Measurements from ENCODE around the gene VSIG2. TPM values are rescaled to one million over a fixed set of nuclear protein-coding genes. Genes with fewer than 3 reads are reported as not detected.

Gene VSIG2
- total and polyA plus RNA-seq, 5 donors = 0.43 to 1.4 (median 1.0) TPM

- peak; percentile 0 to 3 for ATAC-seq
- H3K27me3 ChIP-seq (ENCODE audit: control insufficient read depth, insufficient read depth) = no peaks in the 10 kb centered on the region
- intact Hi-C loops (cut with DNase I) = loop anchor here in 3 of 4 donors (2.0 to 10.0 kb wide), 4 partner anchors 72 to 92 kb away; partner anchors contain the start of genes SIAE (in 2 of the 3) and SPA17 (in 2 of the 3)
Observed at GRCh38 chr11:124762624-124763155, 10.6 kb upstream of the VSIG2 start.

GRCh38 chr11:124762105-124762623 is 10.1 kb upstream of the VSIG2 start, which contains the start of gene ESAM:
Gene ESAM, minus strand, starts transcription at chr11:124762290. Its CDS starts 136 bp downstream, at chr11:124762154.
- Histone ChIP-seq H3K27ac (ENCODE audit: low read length) (peak within 1 kb of the TSS; percentile 80), H3K27me3 (ENCODE audit: control insufficient read depth, insufficient read depth) (no peaks in the 10 kb centered on the region), H3K9me3 (ENCODE audit: control insufficient read depth, low read length) (no peaks in the 10 kb centered on the region), H3K4me1 (ENCODE audit: control insufficient read depth, insufficient read depth, low read length) (peaks cover 3% of the 10 kb centered on the region), H3K4me3 (ENCODE audit: low read length) (peak within 1 kb of the TSS; percentile 60)
- 1% methylated on average over 55 of the region's 55 CpGs for WGBS
- ATAC-seq (peak; percentile 56 to 60), DNase-seq (peak; percentile 58 to 87 (median 82))
- intact Hi-C loops (cut with DNase I) = loop anchor here in 3 of 4 donors (2.0 to 10.0 kb wide), 4 partner anchors 73 to 91 kb away; partner anchors contain the start of genes SIAE (in 2 of the 3) and SPA17 (in 2 of the 3)

More at GRCh38 chr11:124762624-124763155, 10.6 kb upstream of the VSIG2 start:
- DNase-seq = peak in 2 of 3 donors; percentile 63 to 69
- H3K27ac ChIP-seq (ENCODE audit: low read length) = peak overlapping the region; percentile 77
- H3K9me3 ChIP-seq (ENCODE audit: control insufficient read depth, low read length) = no peaks in the 10 kb centered on the region
- under 1% methylated on average over 45 of the region's 45 CpGs for WGBS
- H3K4me1 ChIP-seq (ENCODE audit: control insufficient read depth, insufficient read depth, low read length) = peaks cover 3% of the 10 kb centered on the region
- H3K4me3 ChIP-seq (ENCODE audit: low read length) = peak overlapping the region; percentile 60

DNA sequence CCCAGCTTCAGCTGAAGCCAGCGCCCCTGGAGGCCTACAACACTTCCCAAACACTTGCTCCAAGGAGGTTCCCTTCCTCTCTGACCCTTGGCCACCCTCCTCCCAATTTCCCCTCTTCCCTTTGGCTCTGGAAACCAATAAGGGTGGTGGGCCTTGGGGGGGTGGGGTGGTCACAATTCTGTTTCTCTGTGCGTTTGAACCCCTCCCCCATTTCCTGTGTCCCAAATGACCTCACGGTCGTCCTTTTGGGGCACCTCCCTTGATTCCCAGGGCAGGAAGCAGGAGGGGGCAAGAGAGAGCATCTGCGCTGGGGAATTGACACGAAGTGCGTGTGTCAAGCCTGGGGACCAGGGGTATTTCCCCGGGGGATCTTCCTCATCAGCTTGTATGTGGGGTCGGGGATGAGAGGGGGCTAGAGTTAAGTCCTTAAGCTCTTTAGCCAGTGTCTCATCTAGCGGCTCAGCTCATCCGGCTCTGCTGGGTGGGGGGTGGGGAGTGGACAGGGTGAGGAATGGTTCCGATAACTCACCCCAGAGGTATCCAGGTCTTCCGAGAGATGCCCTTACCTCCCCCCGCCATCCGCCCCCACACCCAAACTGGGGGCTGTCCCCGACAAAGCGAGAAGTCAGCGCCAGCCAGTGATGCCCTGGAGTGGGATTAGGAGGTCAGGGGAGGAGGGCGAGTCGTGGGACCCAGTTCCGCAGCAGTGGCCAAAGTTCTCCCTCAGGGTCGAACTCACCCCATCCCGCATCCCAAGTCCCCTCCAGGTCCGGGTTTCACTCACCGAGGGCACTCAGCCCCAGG is 9.4 kb upstream of the VSIG2 start:
- WGBS = 14% methylated on average over 25 of the region's 25 CpGs

DNA sequence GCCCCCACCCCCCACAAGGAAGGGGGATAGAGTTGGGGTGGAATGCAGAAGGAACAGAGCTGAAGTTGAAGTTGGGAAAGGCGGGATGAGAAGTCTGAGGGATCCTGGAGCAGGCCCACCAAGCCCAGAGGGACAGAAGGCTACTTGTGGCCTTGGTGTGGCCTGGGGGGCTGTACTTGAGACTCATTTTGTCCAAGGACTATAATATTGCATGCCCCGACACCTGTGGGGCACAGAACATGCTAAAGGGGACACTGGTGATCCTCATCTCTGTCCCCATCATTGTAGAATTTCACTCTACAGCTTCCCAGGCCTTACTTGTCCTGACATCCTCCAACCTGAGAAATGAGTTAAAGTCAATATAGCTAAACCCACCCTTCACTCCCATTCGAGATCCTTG is 8.8 kb upstream of the VSIG2 start:
- Histone ChIP-seq H3K27me3 (ENCODE audit: control insufficient read depth, insufficient read depth) (no peaks in the 10 kb centered on the region), H3K4me3 (ENCODE audit: low read length) (peak overlapping the region; percentile 60), H3K27ac (ENCODE audit: low read length) (peak overlapping the region; percentile 80), H3K9me3 (ENCODE audit: control insufficient read depth, low read length) (no peaks in the 10 kb centered on the region), H3K4me1 (ENCODE audit: control insufficient read depth, insufficient read depth, low read length) (peaks cover 3% of the 10 kb centered on the region)
- DNase-seq = no peak
- 59% methylated on average over 3 of the region's 3 CpGs for WGBS
- no peak for ATAC-seq
- intact Hi-C loops (cut with DNase I) = loop anchor here in 3 of 4 donors (5.0 to 10.0 kb wide), 3 partner anchors 74 to 89 kb away; partner anchors contain the start of genes SIAE (in 2 of the 3) and SPA17 (in 2 of the 3)

More for the DNA sequence above, 9.4 kb upstream of the VSIG2 start:
- ATAC-seq = peak in 1 of 2 donors; percentile 37
- peak in 2 of 3 donors; percentile 48 to 60 for DNase-seq
- Histone ChIP-seq H3K9me3 (ENCODE audit: control insufficient read depth, low read length) (no peaks in the 10 kb centered on the region), H3K4me1 (ENCODE audit: control insufficient read depth, insufficient read depth, low read length) (peaks cover 3% of the 10 kb centered on the region), H3K27ac (ENCODE audit: low read length) (peak overlapping the region; percentile 80), H3K4me3 (ENCODE audit: low read length) (peak overlapping the region; percentile 60), H3K27me3 (ENCODE audit: control insufficient read depth, insufficient read depth) (no peaks in the 10 kb centered on the region)
- intact Hi-C loops (cut with DNase I) = loop anchor here in 3 of 4 donors (2.0 to 10.0 kb wide), 4 partner anchors 73 to 91 kb away; partner anchors contain the start of genes SIAE (in 2 of the 3) and SPA17 (in 2 of the 3)

DNA sequence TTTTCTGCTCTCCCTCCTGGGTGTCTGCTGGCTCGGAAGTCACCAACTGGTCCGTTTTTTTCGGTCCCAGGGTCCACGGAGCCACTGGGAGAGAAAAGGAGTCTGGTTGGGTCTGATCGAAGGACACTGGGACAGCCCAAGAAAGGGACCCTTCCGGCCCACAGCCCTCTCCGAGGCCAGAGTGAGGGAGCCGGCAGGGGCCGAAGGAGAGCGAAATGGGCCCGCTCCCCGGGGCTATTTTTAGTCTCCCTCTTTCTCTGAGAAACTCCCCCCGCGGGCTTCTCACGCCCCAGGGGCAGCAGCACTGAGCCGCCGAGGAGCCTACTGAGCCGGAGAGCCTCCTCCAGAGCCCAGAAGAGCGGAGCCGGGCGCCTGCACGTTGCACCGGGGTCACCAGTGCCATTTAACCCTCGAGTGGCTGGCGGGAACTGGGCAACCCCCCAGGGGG is 8.2 kb upstream of the VSIG2 start:
- ATAC-seq (peak in 1 of 2 donors; percentile 0), DNase-seq (peak in 2 of 3 donors; percentile 64 to 81)
- H3K4me3 ChIP-seq (ENCODE audit: low read length) = peak overlapping the region; percentile 60
- peaks cover 3% of the 10 kb centered on the region for H3K4me1 ChIP-seq (ENCODE audit: control insufficient read depth, insufficient read depth, low read length)
- intact Hi-C loops (cut with DNase I) = loop anchor here in 3 of 4 donors (5.0 to 10.0 kb wide), 3 partner anchors 75 to 88 kb away; partner anchors contain the start of genes SIAE (in 2 of the 3) and SPA17 (in 2 of the 3)
- no peaks in the 10 kb centered on the region for H3K9me3 ChIP-seq (ENCODE audit: control insufficient read depth, low read length)
- H3K27ac ChIP-seq (ENCODE audit: low read length) = peak overlapping the region; percentile 80
- 2% methylated on average over 25 of the region's 25 CpGs for WGBS
- H3K27me3 ChIP-seq (ENCODE audit: control insufficient read depth, insufficient read depth) = no peaks in the 10 kb centered on the region

GRCh38 chr11:124759266-124760204 is 7.5 kb upstream of the VSIG2 start:
- DNase-seq = peak; percentile 77 to 91 (median 87)
- H3K27me3 ChIP-seq (ENCODE audit: control insufficient read depth, insufficient read depth) = no peaks in the 10 kb centered on the region
- H3K27ac ChIP-seq (ENCODE audit: low read length) = peak overlapping the region; percentile 80
- no peaks in the 10 kb centered on the region for H3K9me3 ChIP-seq (ENCODE audit: control insufficient read depth, low read length)
- WGBS = 19% methylated on average over 52 of the region's 52 CpGs
- peak overlapping the region; percentile 60 for H3K4me3 ChIP-seq (ENCODE audit: low read length)
- peaks cover 3% of the 10 kb centered on the region for H3K4me1 ChIP-seq (ENCODE audit: control insufficient read depth, insufficient read depth, low read length)
- intact Hi-C loops (cut with DNase I) = loop anchor here in 3 of 4 donors (5.0 to 10.0 kb wide), 3 partner anchors 75 to 87 kb away; partner anchors contain the start of genes SIAE (in 2 of the 3) and SPA17 (in 2 of the 3)
- peak; percentile 78 to 80 for ATAC-seq

DNA sequence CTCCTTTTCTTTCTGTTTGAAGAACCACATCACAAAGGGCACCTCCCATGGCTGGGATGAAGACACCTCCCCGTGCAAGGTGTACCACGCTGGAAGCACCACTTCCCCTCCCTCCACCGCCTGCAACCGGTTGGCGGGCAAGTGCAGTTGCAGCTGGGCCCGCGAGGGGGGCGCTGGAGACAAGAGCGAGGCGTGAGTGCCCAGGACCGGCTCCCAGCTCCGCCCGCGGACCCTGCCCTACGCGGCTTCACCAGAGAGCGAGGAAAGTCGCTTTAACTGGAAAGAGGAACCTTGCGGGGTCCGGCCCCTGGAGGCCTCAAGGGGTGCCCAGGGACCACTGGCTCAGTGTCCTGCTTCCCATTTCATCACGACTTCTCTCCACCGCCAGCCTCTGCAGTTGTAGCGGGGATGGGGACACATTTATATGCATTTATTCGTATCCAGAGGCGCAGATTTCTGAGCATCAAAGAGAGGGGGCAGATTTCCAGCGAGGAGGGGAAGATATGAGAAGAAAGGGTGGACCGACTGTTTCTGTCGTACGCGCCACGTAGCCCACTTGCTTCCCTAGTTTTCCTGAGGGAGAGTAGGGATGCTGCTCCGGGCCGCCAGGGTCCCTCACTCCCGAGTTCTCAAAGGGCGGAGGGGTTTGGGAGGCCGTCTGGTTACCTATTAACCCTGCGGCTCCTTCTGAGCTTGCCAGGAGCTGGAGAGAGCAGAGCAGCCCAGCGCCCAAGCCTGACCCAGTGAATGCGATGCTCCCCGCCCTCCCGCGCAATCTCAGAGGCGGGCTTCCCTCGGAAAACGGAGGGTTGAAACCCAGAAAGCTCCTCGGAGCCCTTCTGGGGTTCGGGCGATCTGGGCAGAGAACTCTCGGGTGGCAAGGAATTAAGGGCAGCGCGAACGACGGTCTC is 6.6 kb upstream of the VSIG2 start:
- peaks cover 3% of the 10 kb centered on the region for H3K4me1 ChIP-seq (ENCODE audit: control insufficient read depth, insufficient read depth, low read length)
- peak overlapping the region; percentile 42 for H3K27ac ChIP-seq (ENCODE audit: low read length)
- H3K27me3 ChIP-seq (ENCODE audit: control insufficient read depth, insufficient read depth) = no peaks in the 10 kb centered on the region
- ATAC-seq (peak; percentile 52 to 53), DNase-seq (peak; percentile 79 to 91 (median 87))
- 7% methylated on average over 53 of the region's 53 CpGs for WGBS
- H3K9me3 ChIP-seq (ENCODE audit: control insufficient read depth, low read length) = no peaks in the 10 kb centered on the region
- intact Hi-C loops (cut with DNase I) = no loop called here
- peak overlapping the region; percentile 60 for H3K4me3 ChIP-seq (ENCODE audit: low read length)

DNA sequence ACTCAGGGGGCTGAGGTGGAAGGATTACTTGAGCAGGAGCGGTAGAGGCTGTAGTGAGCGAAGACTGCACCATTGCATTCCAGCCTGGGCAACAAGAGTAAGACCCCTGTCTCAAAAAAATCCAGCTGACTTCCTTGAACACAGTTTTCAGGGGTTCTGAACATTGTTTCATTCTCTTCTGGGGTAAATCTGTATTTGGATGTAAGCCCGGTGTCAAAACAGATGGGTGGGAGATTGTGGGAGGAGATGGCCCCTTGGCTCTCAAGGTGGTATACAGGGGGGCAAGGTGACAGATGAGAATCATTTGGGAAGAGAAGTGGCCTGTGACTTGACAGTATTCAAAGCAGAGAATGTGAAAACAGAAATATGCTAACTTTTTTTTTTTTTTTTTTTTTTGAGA is 5.3 kb upstream of the VSIG2 start:
- Histone ChIP-seq H3K4me1 (ENCODE audit: control insufficient read depth, insufficient read depth, low read length) (peaks cover 3% of the 10 kb centered on the region), H3K27ac (ENCODE audit: low read length) (no peak overlapping the region), H3K4me3 (ENCODE audit: low read length) (no peak overlapping the region), H3K27me3 (ENCODE audit: control insufficient read depth, insufficient read depth) (no peaks in the 10 kb centered on the region), H3K9me3 (ENCODE audit: control insufficient read depth, low read length) (no peaks in the 10 kb centered on the region)
- DNase-seq (no peak), ATAC-seq (no peak)
- intact Hi-C loops (cut with DNase I) = no loop called here
- WGBS = 51% methylated on average over 3 of the region's 3 CpGs

DNA sequence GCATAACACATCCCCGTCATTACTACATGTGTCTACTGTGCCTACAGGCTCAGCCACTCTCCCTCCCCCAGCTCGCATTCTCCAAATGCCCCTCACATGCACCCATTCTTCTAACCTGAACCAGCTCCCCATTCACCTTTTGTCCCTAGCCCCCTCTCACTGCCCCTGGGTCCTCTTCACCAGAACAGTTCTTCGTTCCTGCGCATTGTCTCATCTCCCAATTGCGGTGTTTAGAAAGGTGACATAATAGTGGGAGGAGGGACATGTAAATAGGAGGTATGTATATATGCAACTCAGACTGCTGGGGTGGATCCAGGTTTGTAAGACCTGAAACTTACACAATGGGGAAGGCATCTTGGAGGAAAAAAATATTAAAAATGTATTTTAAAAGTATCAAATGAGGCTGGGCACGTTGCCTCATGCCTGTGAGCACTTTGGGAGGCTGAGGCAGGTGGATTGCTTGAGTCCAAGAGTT is 4.7 kb upstream of the VSIG2 start:
- 43% methylated on average over 6 of the region's 6 CpGs for WGBS
- ATAC-seq = no peak
- Histone ChIP-seq H3K27me3 (ENCODE audit: control insufficient read depth, insufficient read depth) (no peaks in the 10 kb centered on the region), H3K9me3 (ENCODE audit: control insufficient read depth, low read length) (no peaks in the 10 kb centered on the region), H3K4me1 (ENCODE audit: control insufficient read depth, insufficient read depth, low read length) (peaks cover 3% of the 10 kb centered on the region), H3K27ac (ENCODE audit: low read length) (no peak overlapping the region), H3K4me3 (ENCODE audit: low read length) (no peak overlapping the region)
- no peak for DNase-seq
- intact Hi-C loops (cut with DNase I) = no loop called here
